GM19023 (cell line): ENCODE data around the gene CYTH3.
A peak's percentile ranks its signal among the peaks of the same experiment; 100 is the strongest.

Experiments
- ATAC-seq: cut with Tn5 transposase; IDR thresholded peaks from one replicate; pipeline ENCODE4 v1.9.1; 2021; ENCODE audit warnings: mild to moderate bottlenecking, moderate library complexity; ENCODE audit not compliant: unreplicated experiment

Gene CYTH3

GRCh38 chr7:6258440-6259182 is 13.8 kb downstream of the CYTH3 start:
- no peak for ATAC-seq

DNA sequence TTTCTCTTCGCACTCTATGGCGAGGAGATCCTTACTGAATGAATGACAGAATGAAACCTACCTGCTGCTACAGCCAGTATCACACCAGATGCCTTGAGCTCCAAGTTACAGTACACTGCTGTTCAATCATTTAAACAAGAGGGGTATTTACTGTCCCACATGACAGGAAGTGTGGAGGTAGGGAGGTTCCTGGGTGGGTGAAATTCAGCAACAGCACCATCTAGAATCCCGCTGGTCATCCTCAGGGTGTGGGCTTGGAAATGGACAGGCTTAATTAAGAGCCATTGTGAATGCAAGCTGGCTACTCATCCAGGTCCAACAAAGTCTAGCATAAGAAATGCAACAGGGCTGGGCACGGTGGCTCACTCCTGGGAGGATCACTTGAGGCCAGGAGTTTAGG is 14.7 kb downstream of the CYTH3 start:
- ATAC-seq, result no peak

DNA sequence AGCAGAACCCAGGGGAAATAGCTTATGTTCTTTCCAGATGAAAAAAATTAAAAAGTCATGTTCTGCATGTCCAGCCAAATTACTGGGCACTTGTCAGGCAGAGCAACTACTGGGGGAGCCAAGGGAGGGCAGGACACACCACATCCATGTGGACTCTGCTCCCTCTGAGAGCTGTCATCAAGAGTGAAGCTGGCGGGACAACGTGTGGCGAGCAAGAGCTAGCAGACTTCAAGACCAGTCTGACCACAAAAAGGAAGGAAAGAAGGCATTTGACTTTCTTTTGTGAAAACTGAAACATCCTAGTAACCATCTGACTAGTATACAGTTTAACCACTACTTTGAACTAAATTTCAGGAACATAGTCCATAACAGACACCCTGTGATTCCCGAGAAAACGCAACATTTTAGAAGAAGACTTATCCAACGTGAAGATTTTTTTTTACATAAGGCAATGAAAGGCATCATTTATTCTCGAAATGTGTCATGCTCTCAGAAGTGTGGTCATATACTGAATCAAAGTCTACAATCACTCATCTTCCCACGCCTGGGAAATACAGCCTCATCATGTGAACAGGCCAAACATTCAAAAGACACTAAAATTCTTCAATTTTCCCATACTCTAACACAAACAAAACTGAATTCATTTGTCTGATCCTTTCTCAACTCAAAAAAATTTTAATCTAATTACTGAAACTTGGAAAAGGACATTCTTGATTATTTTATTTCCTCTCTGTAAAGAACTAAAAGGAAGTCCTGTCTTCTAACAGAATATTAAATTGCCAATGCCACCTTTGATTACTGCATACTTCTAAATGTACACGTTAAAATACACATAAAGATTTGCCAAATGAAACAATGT is 15.5 kb downstream of the CYTH3 start:
- ATAC-seq, result peak; percentile 67

GRCh38 chr7:6256109-6256483 is 16.3 kb downstream of the CYTH3 start:
- ATAC-seq, result no peak

DNA sequence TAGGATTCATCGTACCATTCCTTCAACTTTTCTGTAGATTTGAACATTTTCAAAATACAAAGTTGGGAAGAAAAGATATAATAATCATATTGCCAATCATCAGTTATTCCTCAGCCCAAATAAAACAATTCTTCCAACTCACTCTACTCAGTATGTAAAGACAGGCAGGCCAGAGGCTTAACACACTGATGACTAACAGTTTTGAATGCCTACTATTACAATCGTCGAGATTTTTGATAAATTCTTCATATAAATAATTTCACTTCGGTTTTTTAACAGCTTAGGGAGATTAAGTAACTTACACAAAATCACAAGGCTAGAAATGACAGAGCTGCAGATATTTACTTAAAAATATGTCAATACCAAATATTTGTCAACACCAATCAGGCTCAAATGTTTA is 17.6 kb downstream of the CYTH3 start:
- ATAC-seq, result no peak

- ATAC-seq, result no peak
These were observed 19.7 kb downstream of the CYTH3 start for GRCh38 chr7:6252748-6253147.

DNA sequence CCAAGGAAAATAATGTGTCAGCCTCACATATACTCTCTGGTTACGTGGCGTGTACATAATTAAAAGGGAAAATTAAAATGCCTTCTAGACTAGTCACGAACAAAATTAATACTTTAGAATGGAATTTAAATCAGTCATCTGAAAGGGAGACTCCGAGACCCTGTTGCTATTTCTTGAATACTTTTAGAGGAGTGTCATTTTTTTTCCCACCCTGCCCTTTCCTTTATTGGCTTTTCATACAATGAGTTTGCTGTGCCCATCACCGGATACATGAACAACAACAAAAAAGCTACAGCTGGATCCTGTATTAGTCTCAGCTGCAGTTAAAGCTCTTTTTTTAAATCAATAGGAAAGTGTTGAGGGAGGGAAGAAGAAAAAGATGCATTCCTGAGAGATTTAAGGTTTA is 20.1 kb downstream of the CYTH3 start:
- ATAC-seq, result no peak

DNA sequence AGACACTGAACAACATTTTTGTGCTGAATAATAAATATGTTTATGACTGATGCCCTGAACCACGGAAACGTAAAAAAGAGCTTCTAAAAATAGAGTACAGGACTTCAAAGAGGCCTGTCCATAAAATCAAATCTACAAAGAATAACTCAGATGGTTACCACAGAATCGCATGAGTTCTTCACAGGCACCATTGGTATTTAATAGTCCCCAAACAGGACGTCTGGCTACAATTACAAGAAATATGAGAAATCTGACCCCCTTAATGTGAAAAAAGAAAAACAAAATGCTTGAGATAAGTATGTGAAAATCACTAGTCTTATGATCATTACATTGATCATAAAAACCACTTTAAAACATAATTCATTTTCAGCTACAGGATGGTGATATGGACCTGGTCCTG is 20.8 kb downstream of the CYTH3 start:
- ATAC-seq, result no peak

DNA sequence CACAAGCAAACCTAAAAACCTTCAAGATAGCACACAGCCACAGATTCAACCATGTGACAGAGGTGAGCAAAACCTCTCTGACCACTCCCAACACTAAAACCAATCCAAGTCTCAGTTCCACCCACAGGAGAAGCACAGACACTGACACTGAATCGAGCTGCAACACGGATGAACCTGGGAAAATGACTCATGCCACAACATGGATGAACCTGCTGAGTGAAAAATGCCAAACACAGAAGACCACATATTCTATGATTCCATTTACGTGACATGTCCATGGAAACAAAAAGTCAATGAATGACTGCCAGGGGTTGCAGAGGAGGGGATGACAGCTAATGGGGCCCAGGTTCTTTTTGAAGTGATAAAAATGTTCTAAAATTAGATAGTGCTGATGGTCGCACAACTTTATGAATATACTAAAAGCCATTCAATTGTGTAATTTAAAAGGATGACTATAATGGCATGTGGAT is 22.0 kb downstream of the CYTH3 start:
- peak; percentile 73 for ATAC-seq

- ATAC-seq, result no peak
These were observed 23.4 kb downstream of the CYTH3 start for GRCh38 chr7:6249043-6249442.

DNA sequence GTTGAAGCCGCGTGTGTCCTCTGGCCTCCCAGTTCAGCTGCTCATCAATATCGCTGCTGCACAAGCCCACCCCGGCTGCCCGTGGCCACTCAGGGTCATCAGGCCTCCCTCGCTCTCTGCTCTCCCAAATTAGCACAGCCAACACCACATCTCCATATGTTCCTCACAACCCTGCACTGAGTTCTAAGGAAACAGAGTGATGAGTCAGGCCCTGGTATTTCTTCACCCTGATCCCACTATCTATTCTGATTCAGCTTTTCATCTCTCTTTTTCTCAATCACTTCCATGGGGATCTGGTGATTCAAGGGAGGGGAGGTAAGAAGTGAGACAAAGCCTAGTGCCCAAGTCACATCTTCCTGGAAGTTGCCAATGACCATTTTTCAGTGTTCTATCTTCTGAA is 23.8 kb downstream of the CYTH3 start:
- ATAC-seq, result no peak

GRCh38 chr7:6246251-6246917 is 26.0 kb downstream of the CYTH3 start:
- ATAC-seq, result no peak

DNA sequence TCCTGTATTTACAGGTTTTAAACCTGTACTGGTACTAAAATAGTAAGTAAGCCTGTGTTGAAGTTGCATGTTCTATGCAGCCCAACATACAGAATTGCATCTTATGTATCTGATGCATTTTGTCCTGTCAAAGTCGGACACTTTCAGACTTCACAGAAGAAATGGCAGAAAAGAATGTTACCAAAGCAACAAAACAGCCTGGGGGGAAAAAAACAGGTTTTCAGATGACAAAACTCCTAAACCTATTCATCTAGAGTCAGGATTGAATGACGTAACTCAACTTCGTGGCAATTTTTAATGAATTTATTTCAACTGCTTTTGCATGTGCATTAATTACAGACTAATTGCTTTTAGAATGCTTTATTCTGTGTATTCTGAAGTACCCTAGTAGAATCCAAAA is 28.4 kb downstream of the CYTH3 start:
- ATAC-seq, result no peak

GRCh38 chr7:6243168-6243567 is 29.3 kb downstream of the CYTH3 start:
- no peak for ATAC-seq

GRCh38 chr7:6242561-6242960 is 29.9 kb downstream of the CYTH3 start:
- no peak for ATAC-seq

GRCh38 chr7:6241607-6241973 is 30.8 kb downstream of the CYTH3 start:
- ATAC-seq, result no peak

GRCh38 chr7:6238309-6238925 is 34.0 kb downstream of the CYTH3 start:
- ATAC-seq, result no peak

- no peak for ATAC-seq
These were observed 34.7 kb downstream of the CYTH3 start for GRCh38 chr7:6237730-6238129.

GRCh38 chr7:6237011-6237410 is 35.4 kb downstream of the CYTH3 start:
- ATAC-seq, result no peak

- no peak for ATAC-seq
These were observed 37.2 kb downstream of the CYTH3 start for GRCh38 chr7:6235029-6235871.
